Measurements from ENCODE around the gene ZFAND2A. TPM values are rescaled to one million over a fixed set of nuclear protein-coding genes. Genes with fewer than 3 reads are reported as not detected.

The ZFAND2A gene
- total and polyA plus RNA-seq, 2 experiments from 2014 or later, result 15.3 to 29.2 TPM

DNA sequence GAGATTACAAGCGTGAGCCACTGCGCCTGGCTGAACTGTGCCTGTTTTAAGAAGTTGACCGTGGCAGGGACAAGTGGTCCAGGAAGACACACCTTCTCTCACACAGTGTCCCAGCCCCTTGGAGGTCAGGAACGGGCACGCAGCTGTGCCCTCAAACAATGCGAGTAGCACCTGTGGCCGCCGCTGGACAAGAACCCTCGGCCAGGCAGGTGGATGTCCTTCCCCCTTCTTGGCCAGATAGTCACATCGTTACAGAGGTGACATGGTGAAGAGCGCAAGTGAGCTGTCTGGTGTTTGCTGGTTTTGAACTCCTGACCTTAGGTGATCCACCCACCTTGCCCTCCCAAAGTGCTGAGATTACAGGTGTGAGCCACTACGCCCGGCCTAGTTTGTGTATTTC is 8.8 kb downstream of the ZFAND2A start:
- H3K9me3 Mint-ChIP-seq, result peaks cover 5% of the 10 kb centered on the region; the same call in 2 of the 3 replicates
- Histone ChIP-seq H3K4me2 (no peak overlapping the region), H3K4me3 (no peak overlapping the region), H3K27me3 (ENCODE audit: insufficient read depth) (no peaks in the 10 kb centered on the region), H3K4me1 (ENCODE audit: insufficient read depth) (no peaks in the 10 kb centered on the region), H3K27ac (ENCODE audit: low read depth) (no peak overlapping the region), H3K79me2 (replicated peaks; ENCODE audit: insufficient read depth) (no peaks in the 10 kb centered on the region), H3K36me3 (ENCODE audit: insufficient read depth) (no peaks in the 10 kb centered on the region; the same call in 1 of the 2 replicates), H4K20me1 (replicated peaks; ENCODE audit: insufficient read depth) (no peaks in the 10 kb centered on the region; the same call in 1 of the 2 replicates), H3K9me2 (ENCODE audit: insufficient read depth) (no peaks in the 10 kb centered on the region), H3F3A (replicated peaks; ENCODE audit: low read depth) (no peaks in the 10 kb centered on the region), H2AFZ (no peak overlapping the region)
- no peak for TF ChIP-seq REST (IDR thresholded peaks at IDR 0.05; ENCODE audit: unreplicated experiment)
- no peak for TF ChIP-seq JUNB (IDR thresholded peaks at IDR 0.05; ENCODE audit: unreplicated experiment)
- TF ChIP-seq ETS1 (IDR thresholded peaks at IDR 0.05), result no peak
- TF ChIP-seq ZNF462 (CRISPR knock-in tag; IDR thresholded peaks at IDR 0.05), result no peak
- TF ChIP-seq STAT1 (IDR thresholded peaks at IDR 0.05; ENCODE audit: unreplicated experiment), result no peak
- no peak for TF ChIP-seq CTCF (conservative IDR thresholded peaks at IDR 0.05; ENCODE audit: low read depth in 2 of 2)
- TF ChIP-seq POLR2AphosphoS5 (IDR thresholded peaks at IDR 0.05; ENCODE audit: low read depth), result no peak
- TF ChIP-seq CREB1 (CRISPR knock-in tag; IDR thresholded peaks at IDR 0.05; ENCODE audit: low read depth), result no peak
- TF ChIP-seq NANOG (IDR thresholded peaks at IDR 0.05; ENCODE audit: borderline replicate concordance), result no peak
- TF ChIP-seq EZH2phosphoT487 (IDR thresholded peaks at IDR 0.05; ENCODE audit: unreplicated experiment), result no peak
- no peak for TF ChIP-seq ZNF331 (CRISPR knock-in tag; IDR thresholded peaks at IDR 0.05; ENCODE audit: low read depth)
- TF ChIP-seq EZH2 (IDR thresholded peaks at IDR 0.05; ENCODE audit: low read depth, unreplicated experiment), result no peak
- TF ChIP-seq ZNF114 (CRISPR knock-in tag; IDR thresholded peaks at IDR 0.05), result no peak
- H3K27me3 Mint-ChIP-seq (ENCODE audit: insufficient read depth, low read depth, poor library complexity), result no peaks in the 10 kb centered on the region
- no peak overlapping the region for H3K4me3 Mint-ChIP-seq
- no peaks in the 10 kb centered on the region for H3K4me1 Mint-ChIP-seq
- ATAC-seq (no peak), DNase-seq (ENCODE audit: low spot score) (no peak)
- H3K36me3 Mint-ChIP-seq (ENCODE audit: low read depth), result peaks cover 35% of the 10 kb centered on the region
- no peak overlapping the region for H3K27ac Mint-ChIP-seq

Measured in GM23338 (cell line).